ENCODE measurements around the gene TMEM31. TPM values are rescaled to one million over a fixed set of nuclear protein-coding genes. Genes with fewer than 3 reads are reported as not detected.

Gene TMEM31
- total and polyA plus RNA-seq, 9 of the 15 experiments (the other 6 are each of a cell fraction or from before 2014, with no cell fraction given) = 0.18 TPM; not detected in 8

- TF ChIP-seq TBL1XR1 (IDR thresholded peaks at IDR 0.05; ENCODE audit: low read length in 2 of 2) (no peak), SMAD1 (IDR thresholded peaks at IDR 0.05; ENCODE audit: low read depth, low read length, partially characterized antibody) (no peak), HBP1 (CRISPR knock-in tag; IDR thresholded peaks at IDR 0.05) (no peak), ARNT (IDR thresholded peaks at IDR 0.05) (no peak), ZNF347 (CRISPR knock-in tag; IDR thresholded peaks at IDR 0.05; ENCODE audit: low read depth) (no peak), MECOM (CRISPR knock-in tag; IDR thresholded peaks at IDR 0.05) (no peak), ZNF740 (CRISPR knock-in tag; IDR thresholded peaks at IDR 0.05) (no peak), ZNF740 (tag; IDR thresholded peaks at IDR 0.05) (0 out of 4 replicates have a peak, but pooled peaks of 1 of the 2 experiments have one; percentile 24)
Measured at GRCh38 chrX:103685396-103685795, 25.3 kb upstream of the TMEM31 start (continued).

Measured in K562 (cell line).